HEK293 (cell line): ENCODE measurements around the gene YIF1B.

ENCODE experiments used
- EGR2 ChIP-seq: fragments of 450-650 bp; formaldehyde crosslinking; IDR thresholded peaks from 2 replicates; pipeline ENCODE4 v1.5.1; 2016; ENCODE audit warnings: low read depth, missing biosample characterization, missing genetic modification characterization
- GLIS2 ChIP-seq: fragments of 450-650 bp; formaldehyde crosslinking; IDR thresholded peaks from 2 replicates; pipeline ENCODE4 v1.5.1; 2016; ENCODE audit warnings: missing biosample characterization, missing genetic modification characterization
- HOXA7 ChIP-seq: sonication (generic); formaldehyde crosslinking; IDR thresholded peaks from 2 replicates; pipeline ENCODE4 v1.8.1; 2022; ENCODE audit warnings: missing genetic modification reagents, borderline replicate concordance
- KLF7 ChIP-seq: fragments of 450-650 bp; formaldehyde crosslinking; IDR thresholded peaks from 2 replicates; pipeline ENCODE4 v1.5.1; 2016; ENCODE audit warnings: missing biosample characterization, missing genetic modification characterization, borderline replicate concordance
- KLF9 ChIP-seq: fragments of 450-650 bp; formaldehyde crosslinking; IDR thresholded peaks from 2 replicates; pipeline ENCODE4 v1.5.1; 2016; ENCODE audit warnings: missing biosample characterization, missing genetic modification characterization, low read depth
- PRDM1 ChIP-seq: fragments of 450-650 bp; formaldehyde crosslinking; IDR thresholded peaks from 2 replicates; pipeline ENCODE4; 2016; ENCODE audit warnings: missing biosample characterization, missing genetic modification characterization
- SP2 ChIP-seq: fragments of 450-650 bp; formaldehyde crosslinking; IDR thresholded peaks from 2 replicates; pipeline ENCODE4 v1.5.1; 2016; ENCODE audit warnings: missing biosample characterization, missing genetic modification characterization
- YY2 ChIP-seq: fragments of 450-650 bp; formaldehyde crosslinking; IDR thresholded peaks from 2 replicates; pipeline ENCODE4 v1.5.1; 2016; ENCODE audit warnings: missing biosample characterization, missing genetic modification characterization
- ZFHX2 ChIP-seq: fragments of 450-650 bp; formaldehyde crosslinking; conservative IDR thresholded peaks from 2 replicates; pipeline ENCODE4 v1.5.1; 2016; ENCODE audit warnings: missing biosample characterization, missing genetic modification characterization
- ZNF155 ChIP-seq: fragments of 450-650 bp; formaldehyde crosslinking; IDR thresholded peaks from 2 replicates; pipeline ENCODE4 v1.5.1; 2016; ENCODE audit warnings: missing biosample characterization, missing genetic modification characterization
- ZNF350 ChIP-seq: fragments of 450-650 bp; formaldehyde crosslinking; IDR thresholded peaks from 2 replicates; pipeline ENCODE4 v1.5.0; 2017; ENCODE audit warnings: missing biosample characterization, mild to moderate bottlenecking, missing genetic modification characterization
- ZNF37A ChIP-seq: fragments of 450-650 bp; IDR thresholded peaks from 2 replicates; pipeline ENCODE4 v1.5.1; 2018; ENCODE audit warnings: missing biosample characterization, missing genetic modification characterization
- ZNF561 ChIP-seq: fragments of 450-650 bp; IDR thresholded peaks from 2 replicates; pipeline ENCODE4 v1.5.1; 2018; ENCODE audit warnings: missing biosample characterization, missing genetic modification characterization, borderline replicate concordance
- ZNF623 ChIP-seq: fragments of 450-650 bp; formaldehyde crosslinking; IDR thresholded peaks from 2 replicates; pipeline ENCODE4 v1.5.1; 2016; ENCODE audit warnings: missing biosample characterization, missing genetic modification characterization
- ZNF664 ChIP-seq: fragments of 450-650 bp; formaldehyde crosslinking; IDR thresholded peaks from 2 replicates; pipeline ENCODE4 v1.5.1; 2016; ENCODE audit warnings: missing biosample characterization, missing genetic modification characterization
- ZNF677 ChIP-seq: fragments of 450-650 bp; IDR thresholded peaks from 2 replicates; pipeline ENCODE4 v1.5.0; 2018; ENCODE audit warnings: missing biosample characterization, mild to moderate bottlenecking, missing genetic modification characterization, moderate library complexity
- ZNF76 ChIP-seq: fragments of 450-650 bp; formaldehyde crosslinking; IDR thresholded peaks from 2 replicates; pipeline ENCODE4; 2016; ENCODE audit warnings: low read depth, missing biosample characterization, missing genetic modification characterization, borderline replicate concordance
- ZNF785 ChIP-seq: fragments of 450-650 bp; formaldehyde crosslinking; IDR thresholded peaks from 2 replicates; pipeline ENCODE4 v1.5.1; 2016; ENCODE audit warnings: missing biosample characterization, missing genetic modification characterization
- ZNF837 ChIP-seq: fragments of 450-650 bp; formaldehyde crosslinking; IDR thresholded peaks from 2 replicates; pipeline ENCODE4 v1.5.1; 2016; ENCODE audit warnings: missing biosample characterization, missing genetic modification characterization
- ZSCAN23 ChIP-seq: fragments of 450-650 bp; formaldehyde crosslinking; IDR thresholded peaks from 2 replicates; pipeline ENCODE4 v1.5.1; 2016; ENCODE audit warnings: missing biosample characterization, missing genetic modification characterization
- TF ChIP-seq, protein P1 (sequence below): fragments of 450-650 bp; formaldehyde crosslinking; IDR thresholded peaks from 2 replicates; pipeline ENCODE4 v1.5.1; 2016; ENCODE audit warnings: missing biosample characterization, missing genetic modification characterization
- TF ChIP-seq, protein P2 (sequence below): fragments of 450-650 bp; IDR thresholded peaks from 2 replicates; pipeline ENCODE4 v1.5.1; 2018; ENCODE audit warnings: missing biosample characterization, missing genetic modification characterization
- TF ChIP-seq, protein P3 (sequence below): fragments of 450-650 bp; formaldehyde crosslinking; IDR thresholded peaks from 2 replicates; pipeline ENCODE4 v1.5.1; 2017; ENCODE audit warnings: missing biosample characterization, missing genetic modification characterization
- TF ChIP-seq, protein P4 (sequence below): fragments of 450-650 bp; formaldehyde crosslinking; IDR thresholded peaks from 2 replicates; pipeline ENCODE4 v1.5.1; 2016; ENCODE audit warnings: missing biosample characterization, missing genetic modification characterization
- TF ChIP-seq, protein P5 (sequence below): fragments of 450-650 bp; formaldehyde crosslinking; IDR thresholded peaks from 2 replicates; pipeline ENCODE4 v1.5.1; 2016; ENCODE audit warnings: missing biosample characterization, missing genetic modification characterization

Gene YIF1B

DNA sequence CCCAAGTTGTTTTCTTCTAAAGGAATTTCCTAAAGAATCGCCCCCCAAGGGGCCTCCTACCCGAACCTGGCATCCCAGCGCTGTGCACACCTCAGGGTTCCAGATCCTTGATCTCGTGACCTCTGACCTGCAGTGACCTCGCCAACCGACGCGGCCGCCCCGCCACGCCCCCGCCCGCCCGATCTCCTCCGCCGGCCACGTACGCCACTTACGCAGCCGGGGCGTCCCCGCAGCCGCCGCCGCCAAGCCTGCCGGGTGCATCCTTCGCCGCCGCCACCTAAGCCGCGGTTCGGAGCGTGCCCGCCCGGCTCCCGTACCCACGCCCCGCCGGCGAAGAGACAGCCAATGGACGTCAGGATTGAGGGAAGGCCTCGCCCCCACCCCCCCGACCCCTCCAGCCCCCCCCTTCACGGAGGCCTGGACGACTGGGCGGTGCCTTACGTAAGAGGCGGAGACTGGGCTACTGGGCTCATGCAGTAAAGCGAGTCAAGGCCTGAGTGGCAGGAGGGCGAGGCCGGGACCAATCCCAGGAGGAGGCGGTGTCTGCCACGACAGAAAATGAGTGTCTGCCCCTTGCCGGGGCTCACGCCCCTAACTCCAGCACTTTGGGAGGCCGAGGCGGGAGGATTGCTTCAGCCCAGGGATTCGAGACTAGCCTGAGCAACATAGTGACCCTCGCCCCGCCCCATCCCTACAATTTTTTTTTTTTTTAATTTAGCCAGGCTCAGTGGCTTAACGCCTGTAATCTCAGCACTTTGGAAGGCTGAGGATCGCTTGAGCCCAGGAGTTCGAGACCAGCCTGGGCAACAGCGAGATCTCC, at the start of gene YIF1B (continued):
- TF ChIP-seq, protein P1, sequence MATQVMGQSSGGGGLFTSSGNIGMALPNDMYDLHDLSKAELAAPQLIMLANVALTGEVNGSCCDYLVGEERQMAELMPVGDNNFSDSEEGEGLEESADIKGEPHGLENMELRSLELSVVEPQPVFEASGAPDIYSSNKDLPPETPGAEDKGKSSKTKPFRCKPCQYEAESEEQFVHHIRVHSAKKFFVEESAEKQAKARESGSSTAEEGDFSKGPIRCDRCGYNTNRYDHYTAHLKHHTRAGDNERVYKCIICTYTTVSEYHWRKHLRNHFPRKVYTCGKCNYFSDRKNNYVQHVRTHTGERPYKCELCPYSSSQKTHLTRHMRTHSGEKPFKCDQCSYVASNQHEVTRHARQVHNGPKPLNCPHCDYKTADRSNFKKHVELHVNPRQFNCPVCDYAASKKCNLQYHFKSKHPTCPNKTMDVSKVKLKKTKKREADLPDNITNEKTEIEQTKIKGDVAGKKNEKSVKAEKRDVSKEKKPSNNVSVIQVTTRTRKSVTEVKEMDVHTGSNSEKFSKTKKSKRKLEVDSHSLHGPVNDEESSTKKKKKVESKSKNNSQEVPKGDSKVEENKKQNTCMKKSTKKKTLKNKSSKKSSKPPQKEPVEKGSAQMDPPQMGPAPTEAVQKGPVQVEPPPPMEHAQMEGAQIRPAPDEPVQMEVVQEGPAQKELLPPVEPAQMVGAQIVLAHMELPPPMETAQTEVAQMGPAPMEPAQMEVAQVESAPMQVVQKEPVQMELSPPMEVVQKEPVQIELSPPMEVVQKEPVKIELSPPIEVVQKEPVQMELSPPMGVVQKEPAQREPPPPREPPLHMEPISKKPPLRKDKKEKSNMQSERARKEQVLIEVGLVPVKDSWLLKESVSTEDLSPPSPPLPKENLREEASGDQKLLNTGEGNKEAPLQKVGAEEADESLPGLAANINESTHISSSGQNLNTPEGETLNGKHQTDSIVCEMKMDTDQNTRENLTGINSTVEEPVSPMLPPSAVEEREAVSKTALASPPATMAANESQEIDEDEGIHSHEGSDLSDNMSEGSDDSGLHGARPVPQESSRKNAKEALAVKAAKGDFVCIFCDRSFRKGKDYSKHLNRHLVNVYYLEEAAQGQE (tag by site-specific recombination) = no peak
- no peak; the same call in 1 of the 2 replicates for TF ChIP-seq ZNF664 (tag by site-specific recombination)
- TF ChIP-seq ZNF561 (tag by site-specific recombination) = peak; percentile 69; the same call in 1 of the 2 replicates
- peak; percentile 54; the same call in 1 of the 2 replicates for TF ChIP-seq EGR2 (tag by site-specific recombination)
- no peak for TF ChIP-seq ZNF37A
- no peak for TF ChIP-seq ZNF350
- TF ChIP-seq, protein P2, sequence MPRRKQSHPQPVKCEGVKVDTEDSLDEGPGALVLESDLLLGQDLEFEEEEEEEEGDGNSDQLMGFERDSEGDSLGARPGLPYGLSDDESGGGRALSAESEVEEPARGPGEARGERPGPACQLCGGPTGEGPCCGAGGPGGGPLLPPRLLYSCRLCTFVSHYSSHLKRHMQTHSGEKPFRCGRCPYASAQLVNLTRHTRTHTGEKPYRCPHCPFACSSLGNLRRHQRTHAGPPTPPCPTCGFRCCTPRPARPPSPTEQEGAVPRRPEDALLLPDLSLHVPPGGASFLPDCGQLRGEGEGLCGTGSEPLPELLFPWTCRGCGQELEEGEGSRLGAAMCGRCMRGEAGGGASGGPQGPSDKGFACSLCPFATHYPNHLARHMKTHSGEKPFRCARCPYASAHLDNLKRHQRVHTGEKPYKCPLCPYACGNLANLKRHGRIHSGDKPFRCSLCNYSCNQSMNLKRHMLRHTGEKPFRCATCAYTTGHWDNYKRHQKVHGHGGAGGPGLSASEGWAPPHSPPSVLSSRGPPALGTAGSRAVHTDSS (tag by site-specific recombination) = no peak
- TF ChIP-seq, protein P3, sequence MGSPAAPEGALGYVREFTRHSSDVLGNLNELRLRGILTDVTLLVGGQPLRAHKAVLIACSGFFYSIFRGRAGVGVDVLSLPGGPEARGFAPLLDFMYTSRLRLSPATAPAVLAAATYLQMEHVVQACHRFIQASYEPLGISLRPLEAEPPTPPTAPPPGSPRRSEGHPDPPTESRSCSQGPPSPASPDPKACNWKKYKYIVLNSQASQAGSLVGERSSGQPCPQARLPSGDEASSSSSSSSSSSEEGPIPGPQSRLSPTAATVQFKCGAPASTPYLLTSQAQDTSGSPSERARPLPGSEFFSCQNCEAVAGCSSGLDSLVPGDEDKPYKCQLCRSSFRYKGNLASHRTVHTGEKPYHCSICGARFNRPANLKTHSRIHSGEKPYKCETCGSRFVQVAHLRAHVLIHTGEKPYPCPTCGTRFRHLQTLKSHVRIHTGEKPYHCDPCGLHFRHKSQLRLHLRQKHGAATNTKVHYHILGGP (tag by site-specific recombination) = no peak
- TF ChIP-seq ZFHX2 (tag by site-specific recombination) = peak; percentile 71
- TF ChIP-seq YY2 (tag by site-specific recombination) = no peak
- TF ChIP-seq ZNF76 (tag by site-specific recombination) = no peak; the same call in none of the 2 replicates
- TF ChIP-seq, protein P4, sequence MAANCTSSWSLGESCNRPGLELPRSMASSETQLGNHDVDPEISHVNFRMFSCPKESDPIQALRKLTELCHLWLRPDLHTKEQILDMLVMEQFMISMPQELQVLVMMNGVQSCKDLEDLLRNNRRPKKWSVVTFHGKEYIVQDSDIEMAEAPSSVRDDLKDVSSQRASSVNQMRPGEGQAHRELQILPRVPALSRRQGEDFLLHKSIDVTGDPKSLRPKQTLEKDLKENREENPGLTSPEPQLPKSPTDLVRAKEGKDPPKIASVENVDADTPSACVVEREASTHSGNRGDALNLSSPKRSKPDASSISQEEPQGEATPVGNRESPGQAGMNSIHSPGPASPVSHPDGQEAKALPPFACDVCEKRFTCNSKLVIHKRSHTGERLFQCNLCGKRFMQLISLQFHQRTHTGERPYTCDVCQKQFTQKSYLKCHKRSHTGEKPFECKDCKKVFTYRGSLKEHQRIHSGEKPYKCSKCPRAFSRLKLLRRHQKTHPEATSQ (tag by site-specific recombination) = peak; percentile 37; the same call in 1 of the 2 replicates
- TF ChIP-seq, protein P5, sequence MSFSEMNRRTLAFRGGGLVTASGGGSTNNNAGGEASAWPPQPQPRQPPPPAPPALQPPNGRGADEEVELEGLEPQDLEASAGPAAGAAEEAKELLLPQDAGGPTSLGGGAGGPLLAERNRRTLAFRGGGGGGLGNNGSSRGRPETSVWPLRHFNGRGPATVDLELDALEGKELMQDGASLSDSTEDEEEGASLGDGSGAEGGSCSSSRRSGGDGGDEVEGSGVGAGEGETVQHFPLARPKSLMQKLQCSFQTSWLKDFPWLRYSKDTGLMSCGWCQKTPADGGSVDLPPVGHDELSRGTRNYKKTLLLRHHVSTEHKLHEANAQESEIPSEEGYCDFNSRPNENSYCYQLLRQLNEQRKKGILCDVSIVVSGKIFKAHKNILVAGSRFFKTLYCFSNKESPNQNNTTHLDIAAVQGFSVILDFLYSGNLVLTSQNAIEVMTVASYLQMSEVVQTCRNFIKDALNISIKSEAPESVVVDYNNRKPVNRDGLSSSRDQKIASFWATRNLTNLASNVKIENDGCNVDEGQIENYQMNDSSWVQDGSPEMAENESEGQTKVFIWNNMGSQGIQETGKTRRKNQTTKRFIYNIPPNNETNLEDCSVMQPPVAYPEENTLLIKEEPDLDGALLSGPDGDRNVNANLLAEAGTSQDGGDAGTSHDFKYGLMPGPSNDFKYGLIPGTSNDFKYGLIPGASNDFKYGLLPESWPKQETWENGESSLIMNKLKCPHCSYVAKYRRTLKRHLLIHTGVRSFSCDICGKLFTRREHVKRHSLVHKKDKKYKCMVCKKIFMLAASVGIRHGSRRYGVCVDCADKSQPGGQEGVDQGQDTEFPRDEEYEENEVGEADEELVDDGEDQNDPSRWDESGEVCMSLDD (tag by site-specific recombination) = peak; percentile 71
- no peak for TF ChIP-seq ZNF785 (tag by site-specific recombination)
- no peak for TF ChIP-seq PRDM1 (tag by site-specific recombination)
- no peak for TF ChIP-seq ZNF623 (tag by site-specific recombination)
- TF ChIP-seq SP2 (tag by site-specific recombination) = peak; percentile 96
- TF ChIP-seq ZSCAN23 (tag by site-specific recombination) = 0 out of 2 replicates have a peak, but pooled peaks have one; percentile 38
- no peak for TF ChIP-seq HOXA7
- TF ChIP-seq KLF9 (tag by site-specific recombination) = peak; percentile 88
- no peak for TF ChIP-seq ZNF155 (tag by site-specific recombination)
- peak; percentile 88; the same call in 1 of the 2 replicates for TF ChIP-seq KLF7 (tag by site-specific recombination)
- TF ChIP-seq ZNF677 (tag by site-specific recombination) = no peak
- TF ChIP-seq ZNF837 (tag by site-specific recombination) = no peak
- peak; percentile 92 for TF ChIP-seq GLIS2 (tag by site-specific recombination)
